H1 (cell line): ENCODE results near the gene COL5A1. TPM values are rescaled to one million over a fixed set of nuclear protein-coding genes. Genes with fewer than 3 reads are reported as not detected.

Experiments
- CTCF ChIA-PET: fragments of 300-600 bp; sonication (Branson Sonifier 250); formaldehyde crosslinking; loops from one replicate; lab custom pipeline; 2021; ENCODE audit not compliant: partially characterized antibody; lab: Charles Lee
- POLR2A ChIA-PET: fragments of 300-600 bp; sonication (Branson Sonifier 250); formaldehyde crosslinking; loops from one replicate; lab custom pipeline; 2021; ENCODE audit warnings: inconsistent platforms; ENCODE audit not compliant: partially characterized antibody; lab: Charles Lee
- DNase-seq, 2 experiments: peaks; one replicate each; pipeline versions ENCODE4 v3.0.0 to v3.0.0-alpha.2; 2010 to 2022; ENCODE audit warnings: low spot score in 2 of 2, low read depth in 1 of 2, mixed read lengths in 1 of 2
- FAIRE-seq: peaks from 2 replicates; lab custom pipeline; 2011; peaks lifted over from hg19 to GRCh38; lab: Jason Lieb, UNC
- H2AFZ ChIP-seq: 2 replicates; pipeline ENCODE4 v1.8.1; 2012; ENCODE audit warnings: low read length, inconsistent platforms
- H2AK5ac ChIP-seq: 2 replicates; pipeline ENCODE4 v1.6.1; 2013; ENCODE audit warnings: low read depth, low read length
- H2BK120ac ChIP-seq: replicated peaks from 2 replicates; pipeline ENCODE3; 2013; ENCODE audit warnings: low read depth, low read length, inconsistent platforms
- H2BK12ac ChIP-seq: 2 replicates; pipeline ENCODE4 v1.6.1; 2013; ENCODE audit warnings: low read depth, low read length
- H2BK15ac ChIP-seq: 2 replicates; pipeline ENCODE4 v1.6.1; 2013; ENCODE audit warnings: low read length
- H2BK20ac ChIP-seq: 2 replicates; pipeline ENCODE4 v1.6.1; 2013; ENCODE audit warnings: low read length
- H2BK5ac ChIP-seq: 2 replicates; pipeline ENCODE4 v1.6.1; 2013; ENCODE audit warnings: low read depth, low read length
- H3K14ac ChIP-seq: 2 replicates; pipeline ENCODE4 v1.6.1; 2013; ENCODE audit warnings: inconsistent platforms; ENCODE audit not compliant: insufficient read length
- H3K18ac ChIP-seq: 2 replicates; pipeline ENCODE4 v1.6.1; 2013; ENCODE audit warnings: low read length; ENCODE audit errors: extremely low read depth
- H3K23ac ChIP-seq: 2 replicates; pipeline ENCODE4 v1.6.1; 2013; ENCODE audit warnings: inconsistent platforms; ENCODE audit not compliant: insufficient read length
- H3K23me2 ChIP-seq: 2 replicates; pipeline ENCODE4 v1.6.1; 2013; ENCODE audit warnings: low read depth, low read length
- H3K27ac ChIP-seq: 2 replicates; pipeline ENCODE4 v1.6.1; 2011; ENCODE audit warnings: low read depth, low read length, inconsistent platforms
- H3K27me3 ChIP-seq, 4 experiments: replicated peaks in 1 of 4; 1 replicate in 1 of 4; 2 replicates in 3 of 4; pipeline versions ENCODE4 v1.6.1 to v1.8.1; 2011 to 2013; ENCODE audit warnings: low read length in 3 of 4, mild to moderate bottlenecking in 3 of 4, inconsistent platforms in 2 of 4, mixed read lengths in 2 of 4, moderate library complexity in 1 of 4; ENCODE audit not compliant: control insufficient read depth in 3 of 4, insufficient read depth in 3 of 4; ENCODE audit errors: extremely low read depth in 1 of 4
- H3K36me3 ChIP-seq, 4 experiments: 2 replicates each; pipeline versions ENCODE4 v1.6.1 to v1.8.1; 2011 to 2013; ENCODE audit warnings: mild to moderate bottlenecking in 4 of 4, low read length in 3 of 4, moderate library complexity in 2 of 4, control low read depth in 1 of 4, inconsistent platforms in 1 of 4; ENCODE audit not compliant: insufficient read depth in 4 of 4, control insufficient read depth in 2 of 4
- H3K4ac ChIP-seq: replicated peaks from 2 replicates; pipeline ENCODE3; 2013; ENCODE audit warnings: low read length, low read depth, mixed read lengths, inconsistent platforms; ENCODE audit not compliant: insufficient read length
- H3K4me1 ChIP-seq, 4 experiments: replicated peaks in 1 of 4; 1 replicate in 1 of 4; 2 replicates in 3 of 4; pipeline versions ENCODE4 v1.6.1 to v1.8.1; 2011 to 2013; ENCODE audit warnings: low read length in 3 of 4, inconsistent platforms in 2 of 4, mixed read lengths in 1 of 4; ENCODE audit not compliant: insufficient read depth in 4 of 4, control insufficient read depth in 3 of 4
- H3K4me2 ChIP-seq, 2 experiments: 2 replicates each; pipeline versions ENCODE4 v1.6.1 to v1.8.1; 2011 to 2013; ENCODE audit warnings: low read depth in 2 of 2, low read length in 2 of 2, control low read depth in 1 of 2, inconsistent platforms in 1 of 2, mild to moderate bottlenecking in 1 of 2; ENCODE audit not compliant: insufficient read depth in 1 of 2
- H3K4me3 ChIP-seq, 4 experiments: fragments of 200-600, 300-600 bp in 1 of 4; sonication (generic), shearing (Covaris generic), sonication (Bioruptor Twin) in 1 of 4; 2 replicates each; pipeline versions ENCODE4 v1.5.1 to v1.8.1; 2011 to 2016; ENCODE audit warnings: low read length in 4 of 4, low read depth in 3 of 4, control low read depth in 2 of 4, inconsistent platforms in 2 of 4, mild to moderate bottlenecking in 2 of 4, mixed read lengths in 1 of 4, moderate library complexity in 1 of 4; ENCODE audit not compliant: insufficient read depth in 2 of 4; ENCODE audit errors: extremely low read depth in 1 of 4
- H3K56ac ChIP-seq: replicated peaks from 2 replicates; pipeline ENCODE3; 2013; ENCODE audit warnings: low read depth, mild to moderate bottlenecking, mixed read lengths, low read length, inconsistent platforms; ENCODE audit not compliant: insufficient read length
- H3K79me1 ChIP-seq: 2 replicates; pipeline ENCODE4 v1.6.1; 2013; ENCODE audit warnings: low read depth, low read length, control low read depth
- H3K79me2 ChIP-seq, 2 experiments: 2 replicates each; pipeline versions ENCODE4 v1.6.1 to v1.8.1; 2012 to 2013; ENCODE audit warnings: low read length in 2 of 2, mild to moderate bottlenecking in 2 of 2, inconsistent platforms in 1 of 2; ENCODE audit not compliant: insufficient read depth in 2 of 2, control insufficient read depth in 1 of 2
- H3K9ac ChIP-seq, 4 experiments: replicated peaks in 1 of 4; 1 replicate in 1 of 4; 2 replicates in 3 of 4; pipeline versions ENCODE4 v1.6.1 to v1.8.1; 2011 to 2013; ENCODE audit warnings: low read depth in 3 of 4, low read length in 3 of 4, control low read depth in 2 of 4, mild to moderate bottlenecking in 2 of 4, moderate library complexity in 2 of 4, inconsistent platforms in 1 of 4; ENCODE audit errors: extremely low read depth in 1 of 4
- H3K9me3 ChIP-seq, 2 experiments: 2 replicates each; pipeline versions ENCODE4 v1.6.1 to v1.8.1; 2012 to 2013; ENCODE audit warnings: mild to moderate bottlenecking in 2 of 2, moderate library complexity in 2 of 2, control low read depth in 1 of 2, inconsistent platforms in 1 of 2, low read depth in 1 of 2, low read length in 1 of 2, mixed read lengths in 1 of 2; ENCODE audit not compliant: insufficient read depth in 2 of 2
- H4K20me1 ChIP-seq, 2 experiments: replicated peaks in 1 of 2; 2 replicates each; pipeline versions ENCODE3 to v1.8.1; 2011 to 2013; ENCODE audit warnings: inconsistent platforms in 2 of 2, low read length in 2 of 2, mild to moderate bottlenecking in 1 of 2; ENCODE audit not compliant: insufficient read depth in 2 of 2, control insufficient read depth in 1 of 2
- H4K5ac ChIP-seq: 2 replicates; pipeline ENCODE4 v1.6.1; 2013; ENCODE audit warnings: low read length, low read depth, mixed read lengths, inconsistent platforms; ENCODE audit not compliant: insufficient read length
- H4K8ac ChIP-seq: 2 replicates; pipeline ENCODE4 v1.8.0; 2013; ENCODE audit warnings: mild to moderate bottlenecking, moderate library complexity, low read length, inconsistent platforms; ENCODE audit not compliant: insufficient read depth; ENCODE audit errors: extremely low read depth
- H4K91ac ChIP-seq: replicated peaks from 2 replicates; pipeline ENCODE3; 2013; ENCODE audit warnings: low read length, mixed read lengths, inconsistent platforms; ENCODE audit not compliant: insufficient read length
- BACH1 ChIP-seq: IDR thresholded peaks from 2 replicates; pipeline ENCODE4 v1.6.1; 2012; ENCODE audit warnings: low read length, improper control_type of control experiment
- BCL11A ChIP-seq, 2 experiments: IDR thresholded peaks; one replicate each; pipeline ENCODE4 v1.6.1; 2011; ENCODE audit warnings: low read depth in 2 of 2, low read length in 2 of 2, mild to moderate bottlenecking in 2 of 2
- CTBP2 ChIP-seq: IDR thresholded peaks from 2 replicates; pipeline ENCODE4 v1.7.0; 2011; ENCODE audit warnings: borderline replicate concordance, mild to moderate bottlenecking, moderate library complexity, mixed read lengths, low read length; ENCODE audit not compliant: insufficient read depth, insufficient read length
- EP300 ChIP-seq, 2 experiments: IDR thresholded peaks; 1 replicate in 1 of 2; 2 replicates in 1 of 2; pipeline ENCODE4 v1.6.1; 2011 to 2012; ENCODE audit warnings: low read depth in 2 of 2, low read length in 2 of 2, mild to moderate bottlenecking in 2 of 2, borderline replicate concordance in 1 of 2, inconsistent platforms in 1 of 2, moderate library complexity in 1 of 2
- GTF2F1 ChIP-seq: IDR thresholded peaks from 2 replicates; pipeline ENCODE4 v1.6.1; 2012; ENCODE audit warnings: low read depth, low read length, improper control_type of control experiment, borderline replicate concordance
- MAFK ChIP-seq: IDR thresholded peaks from 2 replicates; pipeline ENCODE4 v1.6.1; 2012; ENCODE audit warnings: low read depth, mild to moderate bottlenecking, improper control_type of control experiment, low read length
- POU5F1 ChIP-seq: IDR thresholded peaks from 2 replicates; pipeline ENCODE4 v1.6.1; 2011; ENCODE audit warnings: low read depth, mild to moderate bottlenecking, low read length, moderate library complexity
- SP2 ChIP-seq: IDR thresholded peaks from 2 replicates; pipeline ENCODE4 v1.6.1; 2012; ENCODE audit warnings: mild to moderate bottlenecking, low read length, inconsistent platforms
- TBP ChIP-seq: IDR thresholded peaks from 2 replicates; pipeline ENCODE4 v1.6.1; 2011; ENCODE audit warnings: low read depth, low read length, improper control_type of control experiment
- YY1 ChIP-seq: IDR thresholded peaks from 2 replicates; pipeline ENCODE4 v1.6.1; 2011; ENCODE audit warnings: low read depth, mild to moderate bottlenecking, low read length
- WGBS, 2 experiments: shearing (Covaris generic) in 1 of 2; methylation state at CpG; one replicate each; pipeline versions ENCODE4 v1.1.6 to v1.1.7; 2013 to 2015; ENCODE audit warnings: low lambda C conversion rate in 2 of 2, mixed read lengths in 2 of 2, inconsistent platforms in 1 of 2, low coverage in 1 of 2, missing lambda C conversion rate in 1 of 2; ENCODE audit not compliant: insufficient replicate concordance in 2 of 2, insufficient coverage in 1 of 2, insufficient read length in 1 of 2; ENCODE audit errors: extremely low coverage in 1 of 2, missing lambda C conversion rate in 1 of 2; 5-methylcytosine and 5-hydroxymethylcytosine counted together
- polyA plus RNA-seq, 7 experiments: library from polyadenylated mRNA; depleted of rRNA in 3 of 7; stranded (reverse) in 5 of 7; unstranded in 2 of 7; fragments of >200 nt in 5 of 7; fragments of 200-250 nt in 2 of 7; gene quantifications; 1 replicate in 5 of 7; 2 replicates in 1 of 7; 4 replicates in 1 of 7; pipeline versions ENCODE4 v1.2.1 to v1.2.3, GENCODE V29; 2011 to 2013; ENCODE audit warnings: missing spikeins in 2 of 7, mixed read lengths in 2 of 7
- total RNA-seq: library from RNA; stranded (reverse); fragmentation: NEBNext Ultra II Directional; extraction: Animal tissue kit (Norgen Biotek cat#: 25700); gene quantifications from 2 replicates; pipeline ENCODE4 v1.2.1, GENCODE V29; 2021
- TF ChIP-seq, protein P1 (sequence below): IDR thresholded peaks from 2 replicates; pipeline ENCODE4 v1.6.1; 2012; ENCODE audit warnings: low read length, inconsistent platforms

The COL5A1 gene
- total and polyA plus RNA-seq, 2 of the 8 experiments (the other 6 are each of a cell fraction or from before 2014, with no cell fraction given), result 3.8 to 12.0 TPM

GRCh38 chr9:134724202-134724911, 82.8 kb downstream of the COL5A1 start:
- FAIRE-seq (no peak), DNase-seq (no peak)
- H3K27me3 ChIP-seq, result no peaks in the 10 kb centered on the region
- H2BK20ac ChIP-seq, result no peak overlapping the region
- ChIA-PET POLR2A (no interaction called here), CTCF (interaction anchor here (0.6 to 2.7 kb wide), 8 partner anchors 8 to 822 kb away, joined by 3 to 9 read pairs (median 3); no protein-coding TSS in a partner anchor)
- H2BK12ac ChIP-seq, result no peak overlapping the region
- no peak overlapping the region for H3K18ac ChIP-seq
- 90% methylated on average over 19 of the region's 25 CpGs; no CpG with 5 or more reads in 1 of the 2 experiments for WGBS, 2 experiments
- no peak overlapping the region for H4K5ac ChIP-seq
- no peaks in the 10 kb centered on the region for H3K79me1 ChIP-seq
- no peak overlapping the region for H2BK5ac ChIP-seq
- no peak overlapping the region for H3K4me2 ChIP-seq
- H3K56ac ChIP-seq, result no peak overlapping the region
- H3K4ac ChIP-seq, result no peak overlapping the region
- H3K23ac ChIP-seq, result no peak overlapping the region
- H2AFZ ChIP-seq, result no peak overlapping the region
- H2AK5ac ChIP-seq, result no peak overlapping the region
- no peak overlapping the region for H4K91ac ChIP-seq
- no peaks in the 10 kb centered on the region; a peak in 1 of 7 replicates for H3K4me1 ChIP-seq
- no peak overlapping the region for H3K9ac ChIP-seq
- H3K4me3 ChIP-seq, result no peak overlapping the region
- no peaks in the 10 kb centered on the region for H3K79me2 ChIP-seq
- no peaks in the 10 kb centered on the region for H3K36me3 ChIP-seq
- H4K8ac ChIP-seq, result no peak overlapping the region
- no peaks in the 10 kb centered on the region for H4K20me1 ChIP-seq
- H2BK15ac ChIP-seq, result no peak overlapping the region
- H3K27ac ChIP-seq, result no peak overlapping the region
- peaks cover 8% of the 10 kb centered on the region; the same call in 1 of the 2 replicates for H3K23me2 ChIP-seq
- peaks cover 0 to 10% of the 10 kb centered on the region in 2 experiments; a peak in 1 of 4 replicates for H3K9me3 ChIP-seq
- no peak overlapping the region for H3K14ac ChIP-seq
- H2BK120ac ChIP-seq, result no peak overlapping the region
- TF ChIP-seq SP2, result no peak
- no peak for TF ChIP-seq CTBP2
- no peak for TF ChIP-seq MAFK
- TF ChIP-seq YY1, result no peak
- TF ChIP-seq, protein P1, sequence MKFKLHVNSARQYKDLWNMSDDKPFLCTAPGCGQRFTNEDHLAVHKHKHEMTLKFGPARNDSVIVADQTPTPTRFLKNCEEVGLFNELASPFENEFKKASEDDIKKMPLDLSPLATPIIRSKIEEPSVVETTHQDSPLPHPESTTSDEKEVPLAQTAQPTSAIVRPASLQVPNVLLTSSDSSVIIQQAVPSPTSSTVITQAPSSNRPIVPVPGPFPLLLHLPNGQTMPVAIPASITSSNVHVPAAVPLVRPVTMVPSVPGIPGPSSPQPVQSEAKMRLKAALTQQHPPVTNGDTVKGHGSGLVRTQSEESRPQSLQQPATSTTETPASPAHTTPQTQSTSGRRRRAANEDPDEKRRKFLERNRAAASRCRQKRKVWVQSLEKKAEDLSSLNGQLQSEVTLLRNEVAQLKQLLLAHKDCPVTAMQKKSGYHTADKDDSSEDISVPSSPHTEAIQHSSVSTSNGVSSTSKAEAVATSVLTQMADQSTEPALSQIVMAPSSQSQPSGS, result no peak
- no peak for TF ChIP-seq BCL11A (IDR thresholded peaks at IDR 0.05; ENCODE audit: low read depth in 2 of 2, low read length in 2 of 2)
- TF ChIP-seq TBP, result no peak
- TF ChIP-seq BACH1, result no peak
- no peak for TF ChIP-seq GTF2F1
- no peak for TF ChIP-seq EP300 (IDR thresholded peaks at IDR 0.05; ENCODE audit: borderline replicate concordance in 1 of 2, low read depth in 2 of 2, low read length in 2 of 2)
- no peak for TF ChIP-seq POU5F1
